ENCODE results near the gene ZNF766.
"Not testable (repeated sequence)": the region's sequence is repeated elsewhere in the genome, so short reads cannot be mapped to it uniquely, and the experiment has no call there.

Gene ZNF766

DNA sequence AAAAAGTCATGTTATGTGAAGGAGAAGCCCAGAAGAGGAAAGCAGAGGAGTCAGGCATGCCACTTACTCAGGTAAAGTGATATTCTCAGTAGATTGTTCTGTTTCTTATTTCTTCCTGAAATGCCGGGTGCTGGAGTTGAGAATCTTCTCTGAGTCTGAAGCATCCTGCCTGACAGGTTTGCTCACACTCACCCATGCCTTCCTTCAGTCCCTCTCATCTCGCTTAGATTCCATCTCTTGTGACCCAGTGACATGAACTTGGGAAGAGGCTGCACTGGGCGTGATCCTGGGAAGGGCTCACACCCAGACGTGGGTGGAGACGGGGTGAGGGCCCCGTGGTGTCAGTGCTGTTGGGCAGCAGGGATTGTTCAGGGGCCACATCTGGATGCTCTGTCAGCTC is 8.1 kb downstream of the ZNF766 start:
- no peak for DNase-seq

DNA sequence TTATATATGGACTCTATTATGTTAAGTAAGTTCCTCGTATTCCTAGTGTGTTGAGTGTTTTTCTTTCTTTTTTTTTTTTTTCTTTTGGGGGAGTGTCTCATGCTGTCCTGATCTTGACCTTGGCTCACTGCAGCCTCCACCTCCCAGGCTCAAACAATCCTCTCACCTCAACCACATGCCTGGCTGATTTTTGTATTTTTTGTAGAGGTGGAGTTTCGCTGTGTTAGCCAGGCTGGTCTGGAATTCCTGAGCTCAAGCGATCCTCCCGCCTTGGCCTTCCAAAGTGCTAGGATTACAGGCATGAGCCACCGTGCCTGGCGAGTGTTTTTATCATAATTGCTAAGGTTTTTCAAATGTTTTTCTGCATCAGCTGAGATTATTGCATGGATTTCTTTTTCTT is 16.9 kb downstream of the ZNF766 start:
- no peak for DNase-seq

DNA sequence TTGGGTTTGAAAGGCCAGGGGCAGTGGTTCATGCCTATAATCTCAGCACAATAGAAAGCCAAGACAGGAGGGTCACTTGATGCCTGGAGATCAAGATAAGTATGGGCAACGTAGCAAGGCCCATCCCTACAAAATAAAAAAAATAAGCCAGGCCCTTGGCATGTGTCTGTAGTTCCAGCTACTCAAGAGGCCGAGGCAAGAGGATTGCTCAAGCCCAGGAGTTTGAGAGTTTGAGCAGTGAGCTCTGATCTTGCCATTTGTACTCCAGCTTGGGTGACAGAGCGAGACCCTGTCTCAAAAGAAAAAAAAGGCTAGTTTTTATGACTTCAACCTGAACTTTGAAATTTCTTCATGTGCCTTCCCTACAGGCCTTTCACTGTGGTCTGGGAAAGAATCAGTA is 22.4 kb downstream of the ZNF766 start:
- DNase-seq, result no peak

DNA sequence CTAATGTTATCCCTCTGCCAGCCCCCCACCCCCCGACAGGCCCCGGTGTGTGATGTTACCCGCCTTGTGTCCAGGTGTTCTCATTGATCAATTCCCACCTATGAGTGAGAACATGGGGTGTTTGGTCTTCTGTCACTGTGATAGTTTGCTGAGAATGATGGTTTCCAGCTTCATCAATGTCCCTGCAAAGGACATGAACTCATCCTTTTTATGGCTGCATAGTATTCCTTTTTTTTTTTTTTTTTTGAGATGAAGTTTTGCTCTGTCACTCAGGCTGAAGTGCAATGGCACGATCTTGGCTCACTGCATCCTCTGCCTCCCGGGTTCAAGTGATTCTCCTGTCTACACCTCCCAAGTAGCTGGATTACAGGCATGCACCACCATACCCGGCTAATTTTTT is 23.6 kb downstream of the ZNF766 start:
- not testable (repeated sequence) for DNase-seq

DNA sequence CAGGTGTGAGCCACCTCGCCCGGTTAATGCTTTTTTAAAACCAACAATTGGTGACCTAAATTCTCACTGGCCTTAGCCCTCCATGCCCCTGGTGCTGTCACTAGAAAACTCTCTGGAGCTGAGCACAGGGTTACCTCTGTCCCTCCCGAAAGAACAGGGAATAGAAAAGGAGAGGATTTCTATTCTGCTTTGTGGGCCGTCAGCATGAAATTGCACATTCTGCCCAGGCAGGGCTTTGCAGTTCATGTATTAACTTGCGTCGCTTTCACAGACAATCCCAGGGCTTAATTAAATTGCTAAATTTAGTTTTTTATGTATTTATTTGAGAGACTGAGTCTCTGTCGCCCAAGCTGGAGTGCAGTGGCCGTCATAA is 27.0 kb downstream of the ZNF766 start:
- no peak for DNase-seq

DNA sequence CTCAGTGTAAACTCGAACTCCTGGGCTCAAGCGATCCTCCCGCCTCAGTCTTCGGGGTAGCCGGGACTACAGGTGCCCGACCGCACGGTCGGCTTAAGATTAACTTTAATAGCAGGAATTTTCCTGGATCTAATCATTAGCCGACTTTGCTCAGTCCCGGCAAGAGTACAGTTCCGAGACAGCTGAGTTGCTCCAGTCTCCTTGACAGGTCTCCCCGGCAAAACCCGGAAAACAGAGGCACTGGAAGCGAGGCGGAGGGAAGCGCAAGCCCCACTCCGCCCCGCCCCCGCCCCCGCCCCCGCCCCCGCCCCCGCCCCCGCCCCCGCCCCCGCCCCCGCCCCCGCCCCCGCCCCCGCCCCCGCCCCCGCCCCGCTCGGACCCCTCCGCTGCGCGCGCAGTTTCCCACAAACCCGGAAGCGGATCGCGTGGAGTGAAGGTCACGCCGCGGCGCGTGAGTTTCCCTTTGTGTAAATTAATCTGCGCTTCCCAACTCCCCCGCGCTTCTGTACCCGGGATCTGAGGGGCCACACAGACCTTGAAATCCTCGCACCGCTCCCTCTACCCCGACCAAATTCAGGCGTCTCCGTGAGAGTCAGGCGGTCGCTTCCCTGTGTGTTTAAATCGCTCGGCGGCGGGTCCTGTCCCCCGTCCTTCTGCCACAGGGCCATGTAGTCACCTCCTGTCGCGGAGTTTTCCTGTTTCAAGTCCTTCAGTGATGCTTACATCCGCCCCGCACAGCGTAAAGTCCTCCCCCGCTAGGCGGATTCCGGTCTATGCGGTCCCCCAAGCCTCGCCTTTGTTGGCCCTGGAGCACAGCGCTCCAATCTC is 27.6 kb downstream of the ZNF766 start, which contains the start of gene ZNF480:
TSS of gene ZNF480 (plus strand) at position 397 of the 828 bp plus-strand sequence. CDS start 3,244 bp downstream, outside the sequence.
- peak; percentile 88 for DNase-seq

DNA sequence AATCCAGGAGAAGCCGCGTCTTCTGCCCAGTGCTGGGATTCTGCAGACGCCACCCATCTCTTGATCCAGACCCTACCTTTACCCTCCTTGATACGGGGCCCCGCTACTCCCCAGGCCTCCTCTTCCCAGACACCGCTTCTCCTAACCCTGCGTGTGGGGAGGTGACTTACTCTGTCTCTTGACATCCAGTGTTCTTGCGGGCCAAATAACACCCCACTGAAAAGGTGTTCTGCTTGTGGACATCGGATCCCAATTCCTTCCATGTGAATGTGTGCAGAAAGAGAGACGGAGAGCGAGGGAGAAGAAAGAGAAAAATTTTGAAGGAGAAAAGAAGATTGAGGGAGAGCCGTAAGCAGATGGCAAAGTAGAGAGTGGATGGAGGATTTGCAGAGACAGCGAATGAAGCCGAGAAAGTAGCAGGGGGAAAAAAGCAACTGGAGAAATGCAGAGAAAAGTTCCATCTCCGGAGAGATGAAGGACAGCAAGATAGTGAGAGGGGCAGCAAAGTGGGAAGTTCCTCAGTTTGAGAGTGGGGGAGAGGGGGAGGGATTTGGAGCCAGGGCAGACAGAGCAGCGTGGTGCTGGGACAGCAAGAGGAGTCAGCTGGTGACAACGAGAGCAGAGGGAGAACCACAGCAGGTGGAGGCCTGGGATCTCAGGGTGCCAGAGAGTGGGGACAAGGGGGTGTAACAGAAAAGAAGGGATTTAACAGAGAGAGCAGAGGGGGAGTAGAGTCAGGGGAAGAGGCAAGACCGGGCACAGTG is 28.4 kb downstream of the ZNF766 start:
- no peak for DNase-seq

DNA sequence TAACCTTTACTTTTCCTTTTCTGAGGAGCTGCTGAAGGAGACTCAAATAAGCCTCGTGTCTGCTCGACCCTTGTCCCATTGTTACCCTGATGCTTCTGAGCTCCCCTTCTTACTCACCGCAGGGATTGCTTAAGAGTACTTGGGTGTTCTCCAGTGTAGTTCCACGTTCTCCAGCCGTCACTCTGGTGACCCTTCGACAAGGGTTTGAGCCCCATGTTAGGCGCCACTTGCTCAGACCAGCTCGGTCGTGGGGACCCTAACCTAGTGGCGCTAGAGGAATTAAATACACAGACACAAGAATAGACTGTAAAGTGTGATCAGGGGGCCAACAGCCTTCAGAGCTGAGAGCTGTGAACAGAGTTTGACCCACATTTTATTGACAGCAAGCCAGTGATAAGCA is 37.9 kb downstream of the ZNF766 start:
- DNase-seq, result no peak

DNA sequence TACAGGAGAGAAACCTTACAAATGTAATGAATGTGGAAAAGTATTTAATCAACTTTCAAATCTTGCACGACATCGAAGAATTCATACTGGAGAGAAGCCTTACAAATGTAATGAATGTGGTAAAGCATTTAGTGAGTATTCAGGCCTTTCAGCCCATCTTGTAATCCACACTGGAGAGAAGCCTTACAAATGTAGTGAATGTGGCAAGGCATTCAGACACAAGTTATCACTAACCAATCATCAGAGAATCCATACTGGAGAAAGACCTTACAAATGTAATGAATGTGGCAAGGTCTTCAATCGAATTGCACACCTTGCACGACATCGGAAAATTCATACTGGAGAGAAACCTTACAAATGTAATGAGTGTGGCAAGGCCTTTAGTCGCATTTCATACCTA is 53.0 kb downstream of the ZNF766 start:
- DNase-seq, result no peak

DNA sequence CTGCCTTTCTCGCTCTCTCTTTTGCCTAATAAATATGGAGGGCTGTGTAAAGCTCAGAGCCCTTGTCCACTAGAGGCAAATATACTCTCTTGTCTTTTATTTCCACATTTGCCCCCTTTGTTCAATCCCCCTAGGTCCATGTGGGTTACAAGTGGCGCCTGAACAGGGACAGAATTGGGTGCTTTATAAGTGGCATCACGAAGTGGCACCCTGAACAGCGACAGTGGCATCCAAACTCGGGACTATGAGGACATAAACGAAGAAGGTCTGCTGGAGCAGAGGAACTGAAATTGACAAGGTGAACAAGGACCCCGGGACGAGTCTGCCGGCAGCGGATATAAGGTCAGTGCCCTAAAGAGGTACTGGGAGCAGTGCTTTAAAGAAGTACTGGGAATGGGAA is 62.4 kb downstream of the ZNF766 start:
- no peak for DNase-seq

DNA sequence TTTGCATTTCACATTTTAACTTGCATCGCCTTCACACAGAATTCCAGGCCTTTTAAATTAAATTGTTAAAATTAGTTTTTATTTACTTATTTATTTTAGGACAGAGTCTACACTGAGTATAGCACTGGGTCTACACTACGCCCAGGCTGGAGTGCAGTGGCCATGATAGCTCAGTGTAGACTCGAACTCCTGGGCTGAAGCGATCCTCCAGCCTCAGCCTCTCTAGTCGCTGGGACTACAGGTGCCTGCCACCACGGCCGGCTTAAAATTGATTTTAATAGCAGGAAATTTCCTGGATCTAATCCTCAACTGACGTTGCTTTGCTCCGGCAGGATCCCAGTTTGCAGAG is 66.4 kb downstream of the ZNF766 start:
- no peak for DNase-seq

DNA sequence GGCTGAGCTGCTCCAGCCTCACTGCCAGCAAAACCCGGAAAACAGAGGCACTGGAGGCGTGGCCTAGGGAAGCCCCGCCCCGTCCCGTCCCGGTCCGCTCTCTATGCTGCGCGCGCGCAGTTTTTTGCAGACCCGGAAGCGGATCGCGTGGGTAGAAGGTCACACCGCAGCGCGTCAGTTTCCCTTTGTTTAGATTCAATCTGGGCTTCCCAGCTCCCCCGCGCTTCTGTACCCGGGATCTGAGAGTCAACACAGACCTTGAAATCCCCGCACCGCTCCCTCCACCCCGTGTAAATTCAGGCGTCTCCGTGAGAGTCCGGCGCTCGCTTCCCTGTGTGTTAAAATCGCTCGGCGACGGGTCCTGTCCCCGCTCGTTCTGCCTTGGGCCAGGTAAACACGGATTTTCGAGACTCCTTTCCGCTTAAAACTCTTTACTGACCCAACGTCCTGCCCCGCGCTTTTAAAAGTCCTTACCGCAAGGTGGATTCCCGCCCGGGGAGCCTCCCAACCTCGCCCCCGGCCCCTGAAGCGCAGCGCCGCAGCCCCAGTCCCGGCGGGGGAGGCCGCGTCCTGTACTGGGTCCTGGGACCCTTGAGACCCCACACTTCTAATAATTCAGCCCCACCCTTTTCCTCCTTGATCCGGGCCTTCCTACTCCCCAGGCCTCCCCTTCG is 66.9 kb downstream of the ZNF766 start, which contains the start of gene ZNF610:
TSS of gene ZNF610 (plus strand) at position 127 of the 674 bp plus-strand sequence. CDS start 12,930 bp downstream, outside the sequence.
- DNase-seq, result peak; percentile 68

DNA sequence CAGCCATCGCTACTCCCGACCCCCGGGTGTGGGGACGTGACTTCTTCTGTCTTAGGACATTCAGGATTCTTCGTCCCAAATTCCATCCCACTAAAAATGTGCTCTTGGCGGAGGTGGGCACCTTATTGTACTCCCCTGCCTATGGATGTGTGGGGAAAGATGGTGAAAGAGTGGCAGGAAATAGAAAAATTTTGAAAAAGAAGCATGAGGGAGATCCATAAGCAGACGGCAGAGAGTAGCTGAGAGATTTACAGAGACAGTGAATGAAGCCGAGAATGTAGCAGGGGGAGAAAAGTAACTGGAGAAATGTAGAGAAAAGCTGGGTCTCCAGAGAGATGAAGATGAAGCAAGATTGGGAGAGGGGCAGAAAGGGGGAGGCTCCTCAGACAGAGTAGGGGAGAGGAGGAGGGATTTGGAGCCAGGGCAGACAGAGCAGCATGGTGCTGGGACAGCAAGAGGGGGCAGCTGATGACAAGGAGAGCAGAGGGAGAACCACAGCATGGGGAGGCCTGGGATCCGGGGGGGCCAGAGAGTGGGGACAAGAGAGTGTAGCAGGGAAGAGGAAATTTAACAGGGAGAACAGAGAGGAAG is 67.5 kb downstream of the ZNF766 start:
- DNase-seq, result no peak

DNA sequence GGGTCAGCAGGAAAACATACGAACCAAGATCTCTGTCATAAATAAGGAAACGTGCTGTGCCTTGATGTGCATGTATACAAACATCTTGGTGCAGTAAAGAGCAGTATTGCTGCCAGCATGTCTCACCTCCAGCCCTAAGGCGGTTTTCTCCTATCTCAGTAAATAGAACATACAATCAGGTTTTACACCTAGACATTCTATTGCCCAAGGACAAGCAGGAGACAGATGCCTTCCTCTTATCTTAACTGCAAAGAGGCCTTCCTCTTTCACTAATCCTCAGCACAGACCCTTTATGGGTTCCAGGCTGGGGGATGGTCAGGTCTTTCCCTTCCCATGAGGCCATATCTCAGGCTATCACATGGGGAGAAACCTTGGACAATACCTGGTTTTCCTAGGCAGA is 69.6 kb downstream of the ZNF766 start:
- not testable (repeated sequence) for DNase-seq

DNA sequence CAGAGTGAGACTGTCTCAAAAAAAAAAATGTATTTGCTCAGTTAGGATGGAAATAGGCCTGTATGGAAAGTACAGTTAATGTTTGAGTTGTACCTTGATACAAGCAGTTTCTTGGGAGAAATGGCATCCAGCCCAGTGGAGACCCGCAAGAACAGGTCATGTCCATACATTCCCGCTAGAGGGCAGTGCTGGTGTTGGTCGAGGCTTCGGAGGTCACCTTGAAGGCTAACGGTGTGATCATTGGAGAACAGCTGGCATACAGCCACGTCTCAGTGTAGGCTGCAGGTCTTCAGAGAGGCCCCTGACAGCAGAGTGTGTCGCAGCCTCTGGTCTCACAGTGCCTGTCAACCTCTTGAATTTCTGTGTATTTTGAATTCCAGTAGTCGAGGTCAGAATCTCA is 74.2 kb downstream of the ZNF766 start:
- peak; percentile 34 for DNase-seq

DNA sequence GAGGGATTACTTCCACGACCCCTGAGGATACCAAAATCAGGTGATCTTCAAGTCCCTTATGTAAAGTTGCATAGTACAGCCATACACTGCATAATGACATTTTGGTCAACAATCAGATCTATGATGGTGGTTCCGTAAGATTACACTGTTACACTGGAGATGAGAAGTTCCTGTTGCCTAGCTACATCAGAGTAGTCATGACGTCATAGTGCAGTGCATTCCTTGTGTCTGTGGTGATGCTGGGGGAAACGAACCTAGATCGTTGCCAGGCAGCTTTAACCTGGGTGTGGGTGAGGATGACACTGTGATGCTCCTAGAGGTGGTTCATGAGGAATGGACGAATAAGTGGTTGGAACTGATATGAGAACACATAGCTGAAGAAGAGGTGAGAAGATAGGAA is 75.8 kb downstream of the ZNF766 start:
- DNase-seq, result no peak
